GM15510 (cell line): ENCODE results near the gene ZNF486.

Experiments
- POLR2A ChIP-seq: IDR thresholded peaks from 3 replicates; pipeline ENCODE4 v1.6.1; 2011; ENCODE audit warnings: borderline replicate concordance; ENCODE audit not compliant: insufficient read length; ENCODE audit errors: extremely low read depth

The ZNF486 gene

GRCh38 chr19:20237773-20238623 lies 71.0 kb downstream of the ZNF486 start:
- TF ChIP-seq POLR2A = no peak

GRCh38 chr19:20243629-20244028 lies 76.6 kb downstream of the ZNF486 start:
- TF ChIP-seq POLR2A = no peak

GRCh38 chr19:20244356-20244755 lies 77.3 kb downstream of the ZNF486 start:
- no peak for TF ChIP-seq POLR2A

- TF ChIP-seq POLR2A = no peak
Observed at GRCh38 chr19:20245309-20245708, 78.3 kb downstream of the ZNF486 start.

GRCh38 chr19:20247016-20247683 lies 80.1 kb downstream of the ZNF486 start:
- TF ChIP-seq POLR2A = no peak
